RWPE2 (cell line): ENCODE data around the gene PCYT2.

ENCODE experiments used
- ATAC-seq: fragments of 200-7000 bp; cut with Tn5 transposase; 3 replicates; pipeline ENCODE4 v1.9.1; 2021; ENCODE audit warnings: low read depth
- DNase-seq: peaks from one replicate; pipeline ENCODE4 v3.0.0-alpha.2; 2020; ENCODE audit warnings: low spot score
- H3K27ac ChIP-seq: fragments of 450-650 bp; 2 replicates; pipeline ENCODE4 v1.5.1; 2017; ENCODE audit warnings: mild to moderate bottlenecking; ENCODE audit not compliant: poor library complexity, severe bottlenecking
- H3K27me3 ChIP-seq: fragments of 250-450 bp; sonication (Bioruptor Pico); 2 replicates; pipeline ENCODE4 v1.5.1; 2021; ENCODE audit warnings: mild to moderate bottlenecking, moderate library complexity; ENCODE audit not compliant: insufficient read depth, poor library complexity, severe bottlenecking
- H3K36me3 ChIP-seq: fragments of 250-450 bp; sonication (Bioruptor Pico); 2 replicates; pipeline ENCODE4 v1.5.1; 2020; ENCODE audit warnings: low read depth, mild to moderate bottlenecking, moderate library complexity
- H3K4me1 ChIP-seq: fragments of 250-450 bp; sonication (Bioruptor Pico); 2 replicates; pipeline ENCODE4 v1.5.1; 2021; ENCODE audit warnings: mild to moderate bottlenecking, moderate library complexity; ENCODE audit not compliant: insufficient read depth, poor library complexity, severe bottlenecking
- H3K4me3 ChIP-seq: fragments of 250-450 bp; sonication (Bioruptor Pico); 2 replicates; pipeline ENCODE4 v1.5.1; 2021; ENCODE audit warnings: mild to moderate bottlenecking, moderate library complexity; ENCODE audit not compliant: severe bottlenecking
- H3K9me3 ChIP-seq: fragments of 250-450 bp; sonication (Bioruptor Pico); 2 replicates; pipeline ENCODE4 v1.5.1; 2021; ENCODE audit warnings: mild to moderate bottlenecking, moderate library complexity; ENCODE audit not compliant: severe bottlenecking
- TF ChIP-seq, protein P1 (sequence below): fragments of 450-650 bp; IDR thresholded peaks from one replicate; pipeline ENCODE4 v1.5.1; 2017; ENCODE audit warnings: mild to moderate bottlenecking, moderate library complexity; ENCODE audit not compliant: poor library complexity, severe bottlenecking

PCYT2 gene

DNA sequence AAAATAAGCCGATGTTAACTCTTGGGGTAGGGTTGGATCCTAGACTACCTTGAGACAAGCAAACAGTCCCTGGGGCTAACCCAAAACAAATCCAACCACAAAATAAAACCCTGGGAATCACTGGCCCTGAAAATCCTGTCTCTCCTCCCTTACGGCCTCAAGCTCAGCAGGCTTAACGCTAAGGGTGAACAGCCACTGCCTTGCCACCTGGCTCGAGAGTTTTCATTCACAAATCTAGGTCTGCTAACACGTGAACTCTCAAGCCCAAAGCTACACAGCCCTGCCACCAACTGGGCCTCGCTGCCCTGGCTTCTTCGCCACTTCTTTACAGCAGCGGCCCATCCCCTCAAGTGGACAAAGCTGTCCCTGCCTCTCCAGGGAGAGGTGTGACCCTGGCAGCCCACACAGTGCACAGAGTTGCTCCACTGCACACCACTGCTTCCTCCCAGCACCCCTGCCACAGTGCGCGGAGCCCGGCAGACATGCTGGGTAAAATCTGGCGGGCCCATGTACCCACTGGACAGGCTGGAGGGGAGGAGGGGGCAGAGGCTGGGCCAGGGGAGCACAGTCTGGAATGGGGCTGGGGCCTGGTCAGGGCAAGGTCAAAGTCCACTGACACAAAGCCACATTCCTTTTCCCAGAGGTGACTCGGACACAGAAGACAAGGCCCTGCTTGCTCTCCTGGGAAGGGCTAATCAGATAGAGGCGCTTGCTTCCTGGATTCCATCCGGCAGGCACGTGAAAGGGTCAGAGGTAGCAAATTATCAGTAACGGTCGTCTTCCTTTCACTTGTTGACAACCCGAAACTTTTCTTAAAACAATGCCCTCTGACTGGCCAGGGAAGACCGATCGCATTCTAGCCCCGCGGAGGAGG is 996 bp downstream of the PCYT2 start:
- no peak for DNase-seq
- TF ChIP-seq, protein P1, sequence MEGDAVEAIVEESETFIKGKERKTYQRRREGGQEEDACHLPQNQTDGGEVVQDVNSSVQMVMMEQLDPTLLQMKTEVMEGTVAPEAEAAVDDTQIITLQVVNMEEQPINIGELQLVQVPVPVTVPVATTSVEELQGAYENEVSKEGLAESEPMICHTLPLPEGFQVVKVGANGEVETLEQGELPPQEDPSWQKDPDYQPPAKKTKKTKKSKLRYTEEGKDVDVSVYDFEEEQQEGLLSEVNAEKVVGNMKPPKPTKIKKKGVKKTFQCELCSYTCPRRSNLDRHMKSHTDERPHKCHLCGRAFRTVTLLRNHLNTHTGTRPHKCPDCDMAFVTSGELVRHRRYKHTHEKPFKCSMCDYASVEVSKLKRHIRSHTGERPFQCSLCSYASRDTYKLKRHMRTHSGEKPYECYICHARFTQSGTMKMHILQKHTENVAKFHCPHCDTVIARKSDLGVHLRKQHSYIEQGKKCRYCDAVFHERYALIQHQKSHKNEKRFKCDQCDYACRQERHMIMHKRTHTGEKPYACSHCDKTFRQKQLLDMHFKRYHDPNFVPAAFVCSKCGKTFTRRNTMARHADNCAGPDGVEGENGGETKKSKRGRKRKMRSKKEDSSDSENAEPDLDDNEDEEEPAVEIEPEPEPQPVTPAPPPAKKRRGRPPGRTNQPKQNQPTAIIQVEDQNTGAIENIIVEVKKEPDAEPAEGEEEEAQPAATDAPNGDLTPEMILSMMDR, result no peak
- Histone ChIP-seq H3K9me3 (no peaks in the 10 kb centered on the region), H3K36me3 (peaks cover 69% of the 10 kb centered on the region), H3K27me3 (no peaks in the 10 kb centered on the region), H3K27ac (peak overlapping the region; percentile 58), H3K4me1 (peaks cover 20% of the 10 kb centered on the region), H3K4me3 (peak overlapping the region; percentile 99)
- no peak for ATAC-seq

DNA sequence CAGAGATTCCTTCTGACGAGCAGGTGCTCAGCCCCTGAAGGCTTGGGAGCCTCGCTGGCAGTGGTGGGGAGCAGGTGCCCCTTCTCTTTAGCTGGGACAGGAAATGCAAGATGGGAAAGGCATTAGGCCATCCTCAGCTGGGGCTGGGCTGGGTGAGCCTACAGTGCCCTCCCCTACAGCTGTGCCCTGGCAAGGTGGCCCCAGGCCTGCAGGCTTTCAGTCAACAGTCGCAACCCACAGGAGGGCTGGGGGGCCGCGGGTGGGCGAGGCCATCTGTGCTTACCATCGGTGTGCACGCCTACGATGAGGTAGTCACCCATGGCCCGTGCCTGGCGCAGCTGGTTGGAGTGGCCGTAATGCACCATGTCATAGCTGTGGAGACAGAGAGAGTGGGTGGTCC is 2.0 kb downstream of the PCYT2 start:
- H3K36me3 ChIP-seq, result peaks cover 59% of the 10 kb centered on the region

DNA sequence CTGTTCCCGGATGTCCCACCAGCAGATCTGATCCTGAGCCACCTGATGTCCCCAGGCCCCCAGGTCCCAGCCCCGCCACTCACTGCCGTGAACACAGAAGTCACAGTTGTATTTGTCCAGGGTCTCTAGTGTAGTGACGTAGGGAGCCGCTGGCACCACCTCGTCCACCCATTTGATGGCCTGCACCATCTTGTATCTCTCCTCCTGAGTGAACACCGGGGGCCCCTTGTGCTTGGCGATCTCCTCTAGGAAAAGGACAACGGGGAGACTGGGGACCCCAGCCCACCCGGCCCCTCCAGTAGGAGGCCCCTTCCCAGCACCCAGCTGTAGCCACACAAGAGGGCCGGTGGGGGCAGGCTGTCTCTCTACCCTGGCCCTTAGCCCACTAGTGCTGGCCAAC is 2.4 kb downstream of the PCYT2 start:
- no peak for ATAC-seq
- DNase-seq, result no peak
- H3K9me3 ChIP-seq, result no peaks in the 10 kb centered on the region
- H3K4me1 ChIP-seq, result peaks cover 20% of the 10 kb centered on the region
- H3K27me3 ChIP-seq, result no peaks in the 10 kb centered on the region
- H3K36me3 ChIP-seq, result peaks cover 55% of the 10 kb centered on the region
- H3K4me3 ChIP-seq, result no peak overlapping the region
- H3K27ac ChIP-seq, result no peak overlapping the region
- TF ChIP-seq, protein P1, result no peak

More for the DNA sequence above, 2.0 kb downstream of the PCYT2 start:
- Histone ChIP-seq H3K4me3 (no peak overlapping the region), H3K9me3 (no peaks in the 10 kb centered on the region), H3K27ac (no peak overlapping the region), H3K4me1 (peaks cover 20% of the 10 kb centered on the region), H3K27me3 (no peaks in the 10 kb centered on the region)
- ATAC-seq (no peak), DNase-seq (no peak)
- TF ChIP-seq, protein P1, result no peak

DNA sequence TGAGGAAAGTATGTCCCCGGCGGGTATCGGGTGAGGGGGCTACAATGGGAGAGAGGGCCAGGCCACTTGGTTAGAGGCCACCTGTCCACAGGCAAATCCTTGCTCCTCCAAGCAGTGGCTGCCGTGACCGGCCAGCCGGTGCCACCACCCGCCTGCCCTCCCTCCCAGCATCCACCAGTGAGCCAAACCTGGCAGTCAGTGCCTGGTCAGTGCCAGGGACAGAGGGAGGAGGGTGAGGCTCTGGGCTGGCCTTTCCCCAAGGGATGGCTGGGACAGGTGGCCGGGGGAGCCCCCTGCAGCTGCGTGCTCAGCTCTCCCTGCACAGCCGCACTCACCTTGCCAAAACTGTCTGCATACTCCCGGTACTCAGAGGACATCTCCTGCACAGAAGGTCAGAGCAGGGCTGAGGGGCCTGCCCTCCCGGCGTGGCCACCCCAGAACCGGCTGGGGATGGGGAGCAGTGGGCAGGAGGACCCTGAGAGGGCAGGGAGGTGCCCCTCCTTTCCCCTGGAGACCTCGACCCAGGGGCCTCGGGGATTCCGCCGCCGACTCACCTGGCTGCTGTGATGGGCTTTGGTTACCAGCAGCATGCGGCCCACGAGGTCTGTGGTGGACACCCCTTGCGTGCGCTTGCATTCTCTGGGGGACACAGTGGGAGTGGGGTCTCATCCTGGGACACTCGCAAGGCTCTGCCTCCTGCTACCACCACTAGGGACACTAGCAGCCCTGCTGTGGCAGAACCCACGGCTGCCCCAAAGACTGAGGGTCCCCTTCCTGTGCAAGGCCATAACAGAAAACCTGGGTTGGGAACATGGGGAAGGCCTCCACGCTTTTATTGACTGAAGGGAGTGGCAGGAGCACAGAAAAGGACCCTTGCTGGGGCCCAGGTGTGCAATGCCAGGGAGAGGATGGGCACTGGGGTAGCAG is 3.7 kb downstream of the PCYT2 start:
- peaks cover 43% of the 10 kb centered on the region for H3K36me3 ChIP-seq
- no peak overlapping the region for H3K27ac ChIP-seq
- TF ChIP-seq, protein P1, result no peak
- H3K4me1 ChIP-seq, result peaks cover 14% of the 10 kb centered on the region
- ATAC-seq, result no peak
- no peak for DNase-seq
- H3K4me3 ChIP-seq, result no peak overlapping the region
- no peaks in the 10 kb centered on the region for H3K27me3 ChIP-seq
- H3K9me3 ChIP-seq, result no peaks in the 10 kb centered on the region
